Stimulated activated CD4-positive, alpha-beta T cell treated with anti-CD3 and anti-CD28 coated beads, Interleukin-1b, Interleukin-23, amount 100 ng/mL, for 48 hours (primary cell): ENCODE measurements around the gene WWOX.

Experiments used
- DNase-seq: peaks from one replicate; pipeline ENCODE4 v3.0.0-alpha.2; 2020

WWOX gene

GRCh38 chr16:78198288-78198687 lies 98.8 kb downstream of the WWOX start:
- DNase-seq, result no peak

GRCh38 chr16:78199325-78200022 lies 100.0 kb downstream of the WWOX start:
- no peak for DNase-seq

GRCh38 chr16:78200023-78200389 lies 100.6 kb downstream of the WWOX start:
- no peak for DNase-seq

GRCh38 chr16:78200623-78201096 lies 101.2 kb downstream of the WWOX start:
- DNase-seq, result no peak

- no peak for DNase-seq
Observed at GRCh38 chr16:78205506-78205905, 106.1 kb downstream of the WWOX start.

GRCh38 chr16:78206623-78207223 lies 107.3 kb downstream of the WWOX start:
- DNase-seq, result no peak

GRCh38 chr16:78209951-78210661 lies 110.7 kb downstream of the WWOX start:
- no peak for DNase-seq

GRCh38 chr16:78211020-78211599 lies 111.7 kb downstream of the WWOX start:
- no peak for DNase-seq

GRCh38 chr16:78211946-78212345 lies 112.5 kb downstream of the WWOX start:
- no peak for DNase-seq

GRCh38 chr16:78212674-78213073 lies 113.2 kb downstream of the WWOX start:
- DNase-seq, result no peak

- no peak for DNase-seq
Observed at GRCh38 chr16:78213751-78214150, 114.3 kb downstream of the WWOX start.

- DNase-seq, result no peak
Observed at GRCh38 chr16:78215222-78215621, 115.8 kb downstream of the WWOX start.

GRCh38 chr16:78216166-78216745 lies 116.8 kb downstream of the WWOX start:
- no peak for DNase-seq

GRCh38 chr16:78217276-78217675 lies 117.8 kb downstream of the WWOX start:
- DNase-seq, result no peak

GRCh38 chr16:78218279-78218678 lies 118.8 kb downstream of the WWOX start:
- DNase-seq, result no peak

GRCh38 chr16:78218856-78219651 lies 119.6 kb downstream of the WWOX start:
- no peak for DNase-seq

GRCh38 chr16:78220571-78220970 lies 121.1 kb downstream of the WWOX start:
- DNase-seq, result no peak

- DNase-seq, result no peak
Observed at GRCh38 chr16:78221892-78222291, 122.4 kb downstream of the WWOX start.

- DNase-seq, result no peak
Observed at GRCh38 chr16:78224342-78224741, 124.9 kb downstream of the WWOX start.

- no peak for DNase-seq
Observed at GRCh38 chr16:78225919-78226318, 126.5 kb downstream of the WWOX start.

GRCh38 chr16:78227855-78228254 lies 128.4 kb downstream of the WWOX start:
- DNase-seq, result no peak

GRCh38 chr16:78228704-78229103 lies 129.2 kb downstream of the WWOX start:
- DNase-seq, result no peak

GRCh38 chr16:78230832-78231231 lies 131.4 kb downstream of the WWOX start:
- no peak for DNase-seq
